GM23338 (cell line): ENCODE measurements around the gene VWA3B. TPM values are rescaled to one million over a fixed set of nuclear protein-coding genes. Genes with fewer than 3 reads are reported as not detected.

Source experiments
- ATAC-seq: fragments of 200-7000 bp; cut with Tn5 transposase; 3 replicates; pipeline ENCODE4 v1.9.1; 2020
- DNase-seq: peaks from one replicate; pipeline ENCODE4 v3.0.0-alpha.2; 2015; ENCODE audit warnings: low spot score
- H2AFZ ChIP-seq: fragments of 200-600 bp; sonication (generic); 2 replicates; pipeline ENCODE4 v1.8.0; 2016; ENCODE audit warnings: antibody characterized with exemption, mild to moderate bottlenecking, moderate library complexity
- H3F3A ChIP-seq: fragments of 200-600 bp; sonication (generic); replicated peaks from 2 replicates; pipeline ENCODE4 v1.8.0; 2017; ENCODE audit warnings: antibody characterized with exemption, mixed run types, low read depth
- H3K27ac ChIP-seq: fragments of 200-600 bp; sonication (generic); 2 replicates; pipeline ENCODE4 v1.6.1; 2016; ENCODE audit warnings: low read depth
- H3K27me3 ChIP-seq: fragments of 200-600 bp; sonication (generic); 2 replicates; pipeline ENCODE4 v1.8.0; 2016; ENCODE audit warnings: mild to moderate bottlenecking, mixed run types, moderate library complexity; ENCODE audit not compliant: insufficient read depth
- H3K36me3 ChIP-seq: fragments of 200-600 bp; sonication (generic); 2 replicates; pipeline ENCODE4 v1.8.0; 2016; ENCODE audit warnings: mild to moderate bottlenecking; ENCODE audit not compliant: insufficient read depth
- H3K4me1 ChIP-seq: fragments of 200-600 bp; sonication (generic); 2 replicates; pipeline ENCODE4 v1.8.0; 2016; ENCODE audit warnings: mild to moderate bottlenecking, moderate library complexity; ENCODE audit not compliant: insufficient read depth
- H3K4me2 ChIP-seq: fragments of 200-600 bp; sonication (generic); 2 replicates; pipeline ENCODE4 v1.7.1; 2017; ENCODE audit warnings: mixed run types
- H3K4me3 ChIP-seq: fragments of 200-600 bp; sonication (generic); 2 replicates; pipeline ENCODE4 v1.6.1; 2016; ENCODE audit warnings: mixed run types
- H3K79me2 ChIP-seq: fragments of 200-600 bp; sonication (generic); replicated peaks from 2 replicates; pipeline ENCODE4 v1.8.0; 2017; ENCODE audit warnings: mild to moderate bottlenecking; ENCODE audit not compliant: insufficient read depth
- H3K9me2 ChIP-seq: fragments of 200-600 bp; sonication (generic); 2 replicates; pipeline ENCODE4 v1.8.0; 2017; ENCODE audit not compliant: insufficient read depth
- H4K20me1 ChIP-seq: fragments of 200-600 bp; sonication (generic); replicated peaks from 2 replicates; pipeline ENCODE4 v1.8.0; 2017; ENCODE audit warnings: mild to moderate bottlenecking; ENCODE audit not compliant: insufficient read depth
- H3K27ac Mint-ChIP-seq: 2 replicates; pipeline ENCODE4 v1.8.0; 2020; ENCODE audit warnings: inconsistent platforms, mild to moderate bottlenecking, moderate library complexity, mixed read lengths
- H3K27me3 Mint-ChIP-seq: 3 replicates; pipeline ENCODE4 v1.8.0; 2022; ENCODE audit warnings: low read depth, mild to moderate bottlenecking, moderate library complexity, mixed read lengths, inconsistent platforms; ENCODE audit not compliant: insufficient read depth, poor library complexity
- H3K36me3 Mint-ChIP-seq: 3 replicates; pipeline ENCODE4 v1.8.0; 2021; ENCODE audit warnings: low read depth, mild to moderate bottlenecking, inconsistent platforms, moderate library complexity, mixed read lengths
- H3K4me1 Mint-ChIP-seq: 3 replicates; pipeline ENCODE4 v1.8.0; 2020; ENCODE audit warnings: mild to moderate bottlenecking, inconsistent platforms, mixed read lengths
- H3K4me3 Mint-ChIP-seq: 3 replicates; pipeline ENCODE4 v1.8.0; 2021; ENCODE audit warnings: moderate library complexity, mild to moderate bottlenecking, inconsistent platforms, mixed read lengths
- H3K9me3 Mint-ChIP-seq: 3 replicates; pipeline ENCODE4 v1.8.0; 2020; ENCODE audit warnings: moderate library complexity, mild to moderate bottlenecking, inconsistent platforms, mixed read lengths
- CREB1 ChIP-seq: fragments of 250-450 bp; sonication (Bioruptor Pico); IDR thresholded peaks from 2 replicates; pipeline ENCODE4 v1.5.0; 2020; ENCODE audit warnings: low read depth, mild to moderate bottlenecking, moderate library complexity
- JUNB ChIP-seq: IDR thresholded peaks from one replicate; pipeline ENCODE4 v1.6.1; 2016; ENCODE audit warnings: antibody characterized with exemption; ENCODE audit not compliant: unreplicated experiment
- POLR2AphosphoS5 ChIP-seq: IDR thresholded peaks from 2 replicates; pipeline ENCODE4 v1.6.1; 2016; ENCODE audit warnings: antibody characterized with exemption, low read depth
- STAT1 ChIP-seq: IDR thresholded peaks from one replicate; pipeline ENCODE4 v1.6.1; 2016; ENCODE audit warnings: antibody characterized with exemption; ENCODE audit not compliant: unreplicated experiment
- ZNF114 ChIP-seq: fragments of 250-450 bp; sonication (Bioruptor Pico); IDR thresholded peaks from 2 replicates; pipeline ENCODE4 v1.5.0; 2020; ENCODE audit warnings: mild to moderate bottlenecking, moderate library complexity
- ZNF331 ChIP-seq: fragments of 250-450 bp; sonication (Bioruptor Pico); IDR thresholded peaks from 2 replicates; pipeline ENCODE4 v1.5.0; 2020; ENCODE audit warnings: low read depth, mild to moderate bottlenecking, moderate library complexity
- polyA plus RNA-seq: library from polyadenylated mRNA; unstranded; fragments of >200 nt; fragmentation: Nextera tagmentation; extraction: Ambion mirVana; gene quantifications from 2 replicates; pipeline ENCODE4 v1.2.1, GENCODE V29; 2016
- total RNA-seq: library from RNA; depleted of rRNA; stranded (reverse); fragments of >200 nt; shearing (Covaris generic); gene quantifications from 2 replicates; pipeline ENCODE4 v1.2.3, GENCODE V29; 2014
- TF ChIP-seq, protein P1 (sequence below): fragments of 250-450 bp; sonication (Bioruptor Pico); IDR thresholded peaks from 2 replicates; pipeline ENCODE4 v1.5.0; 2020; ENCODE audit warnings: mild to moderate bottlenecking, moderate library complexity
- TF ChIP-seq, protein P2 (sequence below), 2 experiments: fragments of 200-600 bp in 1 of 2; sonication (generic) in 1 of 2; conservative IDR thresholded peaks; 2 replicates each; pipeline versions ENCODE4 v1.5.1 to v1.6.1; 2016 to 2017; ENCODE audit warnings: antibody characterized with exemption in 2 of 2, low read depth in 2 of 2, mild to moderate bottlenecking in 2 of 2, moderate library complexity in 1 of 2

VWA3B gene
- total and polyA plus RNA-seq, 2 experiments from 2014 or later, result not detected

DNA sequence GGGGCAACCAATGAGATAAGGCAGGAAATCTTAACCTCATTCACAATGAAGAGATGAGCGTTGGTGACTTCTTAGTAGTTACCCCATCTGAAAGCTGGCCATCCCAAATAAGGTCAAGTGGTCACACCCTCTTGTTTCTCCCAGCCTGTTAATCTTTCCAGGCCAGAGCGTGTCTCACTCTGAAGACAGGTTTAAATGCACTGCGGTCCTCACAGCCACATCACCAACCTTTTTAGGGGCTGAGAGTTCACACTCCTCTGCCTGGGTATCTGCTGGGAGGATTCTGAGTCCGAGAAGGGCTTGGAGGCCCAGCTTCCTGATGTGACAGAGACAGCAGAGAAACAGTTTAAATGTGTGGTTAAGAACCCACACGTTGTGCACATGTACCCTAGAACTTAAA, 246.0 kb downstream of the VWA3B start:
- DNase-seq (no peak), ATAC-seq (no peak)
- Histone ChIP-seq H3K27me3 (peaks cover 6% of the 10 kb centered on the region; the same call in 1 of the 2 replicates), H3K36me3 (no peaks in the 10 kb centered on the region), H3K4me1 (peaks cover 29% of the 10 kb centered on the region), H3K79me2 (no peaks in the 10 kb centered on the region), H3K9me2 (no peaks in the 10 kb centered on the region), H3F3A (no peaks in the 10 kb centered on the region), H3K27ac (no peak overlapping the region), H4K20me1 (no peaks in the 10 kb centered on the region), H2AFZ (no peak overlapping the region), H3K4me3 (no peak overlapping the region), H3K4me2 (no peak overlapping the region)
- H3K9me3 Mint-ChIP-seq, result peaks cover 11% of the 10 kb centered on the region
- peaks cover 39% of the 10 kb centered on the region for H3K4me1 Mint-ChIP-seq
- H3K27me3 Mint-ChIP-seq, result peaks cover 12% of the 10 kb centered on the region
- H3K36me3 Mint-ChIP-seq, result peaks cover under 1% of the 10 kb centered on the region; the same call in 1 of the 3 replicates
- no peak for TF ChIP-seq STAT1
- TF ChIP-seq JUNB, result no peak
- no peak for TF ChIP-seq POLR2AphosphoS5
- H3K27ac Mint-ChIP-seq, result no peak overlapping the region
- no peak overlapping the region for H3K4me3 Mint-ChIP-seq

DNA sequence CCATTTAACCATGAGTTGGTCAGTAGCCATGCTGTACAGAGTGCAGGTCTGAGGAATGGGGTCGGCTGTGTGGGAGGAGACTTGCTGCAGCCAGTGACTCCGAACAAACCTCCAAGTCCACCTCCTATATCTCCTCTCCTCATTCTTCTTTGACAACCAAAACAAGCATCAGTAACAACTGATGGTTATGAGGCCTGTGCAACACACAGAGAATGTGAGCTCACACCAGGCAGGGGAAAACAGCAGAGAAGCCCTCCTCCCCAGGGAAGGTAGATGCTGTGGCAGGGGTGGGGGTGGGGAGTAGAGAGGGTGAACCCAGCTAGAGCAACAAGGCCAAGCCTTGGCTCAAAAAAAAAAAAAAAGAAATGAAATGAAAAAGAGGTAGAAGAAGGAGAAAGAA, 247.0 kb downstream of the VWA3B start:
- Histone ChIP-seq H3K4me1 (peaks cover 29% of the 10 kb centered on the region), H2AFZ (no peak overlapping the region), H3K4me2 (peak overlapping the region; percentile 55), H3K27me3 (peaks cover 6% of the 10 kb centered on the region; the same call in 1 of the 2 replicates), H3K4me3 (peak overlapping the region; percentile 29; the same call in 1 of the 2 replicates), H3F3A (no peaks in the 10 kb centered on the region), H3K27ac (no peak overlapping the region), H3K36me3 (no peaks in the 10 kb centered on the region), H3K9me2 (no peaks in the 10 kb centered on the region), H4K20me1 (no peaks in the 10 kb centered on the region), H3K79me2 (no peaks in the 10 kb centered on the region)
- DNase-seq (no peak), ATAC-seq (peak; percentile 65)
- Mint-ChIP-seq H3K4me1 (peaks cover 39% of the 10 kb centered on the region), H3K36me3 (peaks cover 3% of the 10 kb centered on the region; the same call in 1 of the 3 replicates), H3K4me3 (peak overlapping the region; percentile 60), H3K27me3 (peaks cover 15% of the 10 kb centered on the region), H3K9me3 (peaks cover 14% of the 10 kb centered on the region), H3K27ac (peak overlapping the region; percentile 85; the same call in 1 of the 2 replicates)
- TF ChIP-seq CREB1 (CRISPR knock-in tag), result no peak

- peaks cover 15% of the 10 kb centered on the region for H3K27me3 Mint-ChIP-seq
- no peak overlapping the region for H2AFZ ChIP-seq
- H3K4me2 ChIP-seq, result peak overlapping the region; percentile 55
- H3K27me3 ChIP-seq, result peaks cover 6% of the 10 kb centered on the region; the same call in 1 of the 2 replicates
- H3K4me1 ChIP-seq, result peaks cover 29% of the 10 kb centered on the region
- peaks cover 3% of the 10 kb centered on the region; the same call in 1 of the 3 replicates for H3K36me3 Mint-ChIP-seq
- H3K27ac Mint-ChIP-seq, result peak overlapping the region; percentile 31; the same call in 1 of the 2 replicates
- peak overlapping the region; percentile 60 for H3K4me3 Mint-ChIP-seq
- no peak overlapping the region for H3K27ac ChIP-seq
- H3F3A ChIP-seq, result no peaks in the 10 kb centered on the region
- no peaks in the 10 kb centered on the region for H4K20me1 ChIP-seq
- peak; percentile 93 for ATAC-seq
- no peaks in the 10 kb centered on the region for H3K79me2 ChIP-seq
- DNase-seq, result peak; percentile 83
- peaks cover 14% of the 10 kb centered on the region for H3K9me3 Mint-ChIP-seq
- H3K4me1 Mint-ChIP-seq, result peaks cover 40% of the 10 kb centered on the region
- peak overlapping the region; percentile 29 for H3K4me3 ChIP-seq
- no peaks in the 10 kb centered on the region for H3K36me3 ChIP-seq
- no peaks in the 10 kb centered on the region for H3K9me2 ChIP-seq
- TF ChIP-seq, protein P1, sequence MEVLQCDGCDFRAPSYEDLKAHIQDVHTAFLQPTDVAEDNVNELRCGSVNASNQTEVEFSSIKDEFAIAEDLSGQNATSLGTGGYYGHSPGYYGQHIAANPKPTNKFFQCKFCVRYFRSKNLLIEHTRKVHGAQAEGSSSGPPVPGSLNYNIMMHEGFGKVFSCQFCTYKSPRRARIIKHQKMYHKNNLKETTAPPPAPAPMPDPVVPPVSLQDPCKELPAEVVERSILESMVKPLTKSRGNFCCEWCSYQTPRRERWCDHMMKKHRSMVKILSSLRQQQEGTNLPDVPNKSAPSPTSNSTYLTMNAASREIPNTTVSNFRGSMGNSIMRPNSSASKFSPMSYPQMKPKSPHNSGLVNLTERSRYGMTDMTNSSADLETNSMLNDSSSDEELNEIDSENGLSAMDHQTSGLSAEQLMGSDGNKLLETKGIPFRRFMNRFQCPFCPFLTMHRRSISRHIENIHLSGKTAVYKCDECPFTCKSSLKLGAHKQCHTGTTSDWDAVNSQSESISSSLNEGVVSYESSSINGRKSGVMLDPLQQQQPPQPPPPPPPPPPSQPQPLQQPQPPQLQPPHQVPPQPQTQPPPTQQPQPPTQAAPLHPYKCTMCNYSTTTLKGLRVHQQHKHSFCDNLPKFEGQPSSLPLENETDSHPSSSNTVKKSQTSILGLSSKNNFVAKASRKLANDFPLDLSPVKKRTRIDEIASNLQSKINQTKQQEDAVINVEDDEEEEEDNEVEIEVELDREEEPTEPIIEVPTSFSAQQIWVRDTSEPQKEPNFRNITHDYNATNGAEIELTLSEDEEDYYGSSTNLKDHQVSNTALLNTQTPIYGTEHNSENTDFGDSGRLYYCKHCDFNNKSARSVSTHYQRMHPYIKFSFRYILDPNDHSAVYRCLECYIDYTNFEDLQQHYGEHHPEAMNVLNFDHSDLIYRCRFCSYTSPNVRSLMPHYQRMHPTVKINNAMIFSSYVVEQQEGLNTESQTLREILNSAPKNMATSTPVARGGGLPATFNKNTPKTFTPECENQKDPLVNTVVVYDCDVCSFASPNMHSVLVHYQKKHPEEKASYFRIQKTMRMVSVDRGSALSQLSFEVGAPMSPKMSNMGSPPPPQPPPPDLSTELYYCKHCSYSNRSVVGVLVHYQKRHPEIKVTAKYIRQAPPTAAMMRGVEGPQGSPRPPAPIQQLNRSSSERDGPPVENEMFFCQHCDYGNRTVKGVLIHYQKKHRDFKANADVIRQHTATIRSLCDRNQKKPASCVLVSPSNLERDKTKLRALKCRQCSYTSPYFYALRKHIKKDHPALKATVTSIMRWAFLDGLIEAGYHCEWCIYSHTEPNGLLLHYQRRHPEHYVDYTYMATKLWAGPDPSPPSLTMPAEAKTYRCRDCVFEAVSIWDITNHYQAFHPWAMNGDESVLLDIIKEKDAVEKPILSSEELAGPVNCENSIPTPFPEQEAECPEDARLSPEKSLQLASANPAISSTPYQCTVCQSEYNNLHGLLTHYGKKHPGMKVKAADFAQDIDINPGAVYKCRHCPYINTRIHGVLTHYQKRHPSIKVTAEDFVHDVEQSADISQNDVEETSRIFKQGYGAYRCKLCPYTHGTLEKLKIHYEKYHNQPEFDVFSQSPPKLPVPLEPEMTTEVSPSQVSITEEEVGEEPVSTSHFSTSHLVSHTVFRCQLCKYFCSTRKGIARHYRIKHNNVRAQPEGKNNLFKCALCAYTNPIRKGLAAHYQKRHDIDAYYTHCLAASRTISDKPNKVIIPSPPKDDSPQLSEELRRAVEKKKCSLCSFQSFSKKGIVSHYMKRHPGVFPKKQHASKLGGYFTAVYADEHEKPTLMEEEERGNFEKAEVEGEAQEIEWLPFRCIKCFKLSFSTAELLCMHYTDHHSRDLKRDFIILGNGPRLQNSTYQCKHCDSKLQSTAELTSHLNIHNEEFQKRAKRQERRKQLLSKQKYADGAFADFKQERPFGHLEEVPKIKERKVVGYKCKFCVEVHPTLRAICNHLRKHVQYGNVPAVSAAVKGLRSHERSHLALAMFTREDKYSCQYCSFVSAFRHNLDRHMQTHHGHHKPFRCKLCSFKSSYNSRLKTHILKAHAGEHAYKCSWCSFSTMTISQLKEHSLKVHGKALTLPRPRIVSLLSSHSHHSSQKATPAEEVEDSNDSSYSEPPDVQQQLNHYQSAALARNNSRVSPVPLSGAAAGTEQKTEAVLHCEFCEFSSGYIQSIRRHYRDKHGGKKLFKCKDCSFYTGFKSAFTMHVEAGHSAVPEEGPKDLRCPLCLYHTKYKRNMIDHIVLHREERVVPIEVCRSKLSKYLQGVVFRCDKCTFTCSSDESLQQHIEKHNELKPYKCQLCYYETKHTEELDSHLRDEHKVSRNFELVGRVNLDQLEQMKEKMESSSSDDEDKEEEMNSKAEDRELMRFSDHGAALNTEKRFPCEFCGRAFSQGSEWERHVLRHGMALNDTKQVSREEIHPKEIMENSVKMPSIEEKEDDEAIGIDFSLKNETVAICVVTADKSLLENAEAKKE, result no peak
- TF ChIP-seq ZNF114 (CRISPR knock-in tag), result no peak
- TF ChIP-seq, protein P2, sequence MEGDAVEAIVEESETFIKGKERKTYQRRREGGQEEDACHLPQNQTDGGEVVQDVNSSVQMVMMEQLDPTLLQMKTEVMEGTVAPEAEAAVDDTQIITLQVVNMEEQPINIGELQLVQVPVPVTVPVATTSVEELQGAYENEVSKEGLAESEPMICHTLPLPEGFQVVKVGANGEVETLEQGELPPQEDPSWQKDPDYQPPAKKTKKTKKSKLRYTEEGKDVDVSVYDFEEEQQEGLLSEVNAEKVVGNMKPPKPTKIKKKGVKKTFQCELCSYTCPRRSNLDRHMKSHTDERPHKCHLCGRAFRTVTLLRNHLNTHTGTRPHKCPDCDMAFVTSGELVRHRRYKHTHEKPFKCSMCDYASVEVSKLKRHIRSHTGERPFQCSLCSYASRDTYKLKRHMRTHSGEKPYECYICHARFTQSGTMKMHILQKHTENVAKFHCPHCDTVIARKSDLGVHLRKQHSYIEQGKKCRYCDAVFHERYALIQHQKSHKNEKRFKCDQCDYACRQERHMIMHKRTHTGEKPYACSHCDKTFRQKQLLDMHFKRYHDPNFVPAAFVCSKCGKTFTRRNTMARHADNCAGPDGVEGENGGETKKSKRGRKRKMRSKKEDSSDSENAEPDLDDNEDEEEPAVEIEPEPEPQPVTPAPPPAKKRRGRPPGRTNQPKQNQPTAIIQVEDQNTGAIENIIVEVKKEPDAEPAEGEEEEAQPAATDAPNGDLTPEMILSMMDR (conservative IDR thresholded peaks at IDR 0.05; ENCODE audit: low read depth in 2 of 2), result no peak
- no peak for TF ChIP-seq POLR2AphosphoS5
- no peak for TF ChIP-seq ZNF331 (CRISPR knock-in tag)
- no peak for TF ChIP-seq JUNB
Observed at GRCh38 chr2:98334439-98335078, 247.6 kb downstream of the VWA3B start.
